Ovary (tissue), 9 donors: ENCODE data around the gene KRT222. TPM values are rescaled to one million over a fixed set of nuclear protein-coding genes. Genes with fewer than 3 reads are reported as not detected.

Experiments
- DNase-seq, 5 donors: peaks; one replicate each; pipeline ENCODE4 v3.0.0-alpha.2; 2019 to 2020
- H3K27ac ChIP-seq, 2 donors: fragments of 200-600 bp; one replicate each; pipeline versions ENCODE4 v1.5.1 to v1.8.0; 2019 to 2022
- H3K27me3 ChIP-seq: fragments of 200-600 bp; one replicate; pipeline ENCODE4 v1.8.0; 2022
- H3K36me3 ChIP-seq: fragments of 200-600 bp; sonication (generic); one replicate; pipeline ENCODE4 v1.5.1; 2019
- H3K4me1 ChIP-seq: one replicate; pipeline ENCODE4 v1.8.1; 2013; ENCODE audit warnings: mild to moderate bottlenecking, moderate library complexity; ENCODE audit not compliant: insufficient read depth
- H3K4me3 ChIP-seq: fragments of 200-600 bp; sonication (generic); one replicate; pipeline ENCODE4 v1.5.1; 2017
- H3K9me3 ChIP-seq, 2 donors: fragments of 200-600 bp in 1 of 2; sonication (generic) in 1 of 2; one replicate each; pipeline versions ENCODE4 v1.5.1 to v1.8.1; 2013 to 2019; ENCODE audit warnings: mild to moderate bottlenecking in 1 of 2, moderate library complexity in 1 of 2
- CTCF ChIP-seq, 3 donors: fragments of 450-650 bp in 2 of 3; fragments of 200-600 bp in 1 of 3; IDR thresholded peaks; one replicate each; pipeline versions ENCODE4 v1.5.1 to v1.8.0; 2016 to 2022; ENCODE audit warnings: antibody characterized with exemption in 3 of 3, mild to moderate bottlenecking in 1 of 3
- EP300 ChIP-seq: sonication (generic); formaldehyde crosslinking; IDR thresholded peaks from one replicate; pipeline ENCODE4 v1.6.1; 2017; ENCODE audit warnings: antibody characterized with exemption
- POLR2A ChIP-seq: fragments of 450-650 bp; IDR thresholded peaks from one replicate; pipeline ENCODE4 v1.6.1; 2017; ENCODE audit warnings: antibody characterized with exemption, mild to moderate bottlenecking, moderate library complexity
- WGBS, 3 donors: extraction: QIAGEN DNeasy Blood & Tissue Kit in 1 of 3; methylation state at CpG; one replicate each; pipeline versions ENCODE4 v1.1.5 to v1.1.7; 2013 to 2017; 5-methylcytosine and 5-hydroxymethylcytosine counted together
- intact Hi-C, 4 donors: fragments of 100-400 bp; cut with DNase I; formaldehyde crosslinking; loops; one replicate each; pipeline versions ENCODE4 v1.11.0 to v1.15.1; 2022 to 2023
- polyA plus RNA-seq, 2 donors: library from polyadenylated mRNA; stranded (reverse); fragments of 200-250 nt in 1 of 2; fragments of 350-450 nt in 1 of 2; fragmentation: Illumina TruSeq in 1 of 2; extraction: RNeasy Lipid Tissue Mini Kit (QIAGEN cat#74804) in 1 of 2; gene quantifications; one replicate each; pipeline ENCODE4 v1.2.3, GENCODE V29; 2013 to 2014
- total RNA-seq, 7 donors: library from RNA; depleted of rRNA in 2 of 7; stranded (reverse); fragments of >200 nt in 2 of 7; fragmentation: NEBNext Ultra II Directional in 3 of 7; extraction: Animal tissue kit (Norgen Biotek cat#: 25700) in 3 of 7; gene quantifications; one replicate each; pipeline versions ENCODE4 v1.1.0 to v1.2.4, GENCODE V29; 2016 to 2023
- donor health status: DM: no; HTN: no; CAD: no; lungs with moderate emphysema.
- donor health status: DM: no; HTN: no; CAD: no.
- donor health status: Bipolar disorder and iron deficiency.
- donor health status: DM: yes; HTN: yes; CAD: no.
- donor health status: DM: no; HTN: no; CAD: no.
- donor health status: DM: yes; HTN: yes; CAD: no.

Gene KRT222
- total and polyA plus RNA-seq, 9 donors: 0.10 to 1.6 (median 0.39) TPM; not detected in 3

GRCh38 chr17:40680998-40681397 lies 16.0 kb upstream of the KRT222 start:
- TF ChIP-seq POLR2A: no peak
- TF ChIP-seq EP300: no peak
- no peak for TF ChIP-seq CTCF (IDR thresholded peaks at IDR 0.05)
- intact Hi-C loops: no loop called here
- H3K36me3 ChIP-seq: no peaks in the 10 kb centered on the region
- H3K27me3 ChIP-seq: no peaks in the 10 kb centered on the region
- no peaks in the 10 kb centered on the region for H3K4me1 ChIP-seq
- no peak overlapping the region for H3K4me3 ChIP-seq
- no peak overlapping the region for H3K27ac ChIP-seq
- no peaks in the 10 kb centered on the region for H3K9me3 ChIP-seq
- no peak for DNase-seq

GRCh38 chr17:40679523-40679907 lies 14.5 kb upstream of the KRT222 start:
- Histone ChIP-seq H3K36me3 (no peaks in the 10 kb centered on the region), H3K27ac (no peak overlapping the region), H3K9me3 (no peaks in the 10 kb centered on the region), H3K4me3 (no peak overlapping the region), H3K4me1 (no peaks in the 10 kb centered on the region), H3K27me3 (no peaks in the 10 kb centered on the region)
- intact Hi-C loops: no loop called here
- 73 to 88% (median 82%) methylated on average over 2 of the region's 2 CpGs for WGBS, 3 donors
- TF ChIP-seq POLR2A: no peak
- no peak for TF ChIP-seq CTCF (IDR thresholded peaks at IDR 0.05)
- TF ChIP-seq EP300: no peak
- no peak for DNase-seq

GRCh38 chr17:40678902-40679522 lies 14.0 kb upstream of the KRT222 start:
- Histone ChIP-seq H3K9me3 (no peaks in the 10 kb centered on the region), H3K27ac (no peak overlapping the region), H3K27me3 (no peaks in the 10 kb centered on the region), H3K4me1 (no peaks in the 10 kb centered on the region), H3K36me3 (no peaks in the 10 kb centered on the region), H3K4me3 (no peak overlapping the region)
- intact Hi-C loops: no loop called here
- TF ChIP-seq POLR2A (no peak), EP300 (no peak)
- no peak for DNase-seq
- WGBS, 3 donors: 48 to 51% (median 51%) methylated on average over 4 of the region's 4 CpGs

- Histone ChIP-seq H3K4me3 (no peak overlapping the region), H3K27ac (no peak overlapping the region), H3K27me3 (no peaks in the 10 kb centered on the region), H3K4me1 (no peaks in the 10 kb centered on the region), H3K9me3 (no peaks in the 10 kb centered on the region), H3K36me3 (no peaks in the 10 kb centered on the region)
- 91 to 93% (median 92%) methylated on average over 4 of the region's 4 CpGs for WGBS, 3 donors
- TF ChIP-seq EP300 (no peak), CTCF (IDR thresholded peaks at IDR 0.05) (no peak), POLR2A (no peak)
- intact Hi-C loops: no loop called here
- DNase-seq: no peak
Measured at GRCh38 chr17:40675905-40676304, 10.9 kb upstream of the KRT222 start.

- WGBS, 3 donors: 81 to 91% (median 88%) methylated on average over 2 of the region's 2 CpGs
- H3K4me3 ChIP-seq: no peak overlapping the region
- no peaks in the 10 kb centered on the region for H3K4me1 ChIP-seq
- no peak overlapping the region for H3K27ac ChIP-seq
- no peak for DNase-seq
- intact Hi-C loops: no loop called here
- no peaks in the 10 kb centered on the region for H3K27me3 ChIP-seq
- H3K36me3 ChIP-seq: no peaks in the 10 kb centered on the region
- TF ChIP-seq POLR2A (no peak), CTCF (IDR thresholded peaks at IDR 0.05) (no peak), EP300 (no peak)
- no peaks in the 10 kb centered on the region for H3K9me3 ChIP-seq
Measured at GRCh38 chr17:40672654-40673053, 7.7 kb upstream of the KRT222 start.
